Stimulated activated CD4-positive, alpha-beta T cell treated with anti-CD3 and anti-CD28 coated beads, Interleukin-1b, Interleukin-23, amount 100 ng/mL, for 1 hour (primary cell): ENCODE data around the gene TRIM33.

Experiments used
- DNase-seq, 2 donors: peaks; one replicate each; pipeline ENCODE4 v3.0.0-alpha.2; 2020; ENCODE audit warnings: low read depth in 2 of 2

Gene TRIM33

DNA sequence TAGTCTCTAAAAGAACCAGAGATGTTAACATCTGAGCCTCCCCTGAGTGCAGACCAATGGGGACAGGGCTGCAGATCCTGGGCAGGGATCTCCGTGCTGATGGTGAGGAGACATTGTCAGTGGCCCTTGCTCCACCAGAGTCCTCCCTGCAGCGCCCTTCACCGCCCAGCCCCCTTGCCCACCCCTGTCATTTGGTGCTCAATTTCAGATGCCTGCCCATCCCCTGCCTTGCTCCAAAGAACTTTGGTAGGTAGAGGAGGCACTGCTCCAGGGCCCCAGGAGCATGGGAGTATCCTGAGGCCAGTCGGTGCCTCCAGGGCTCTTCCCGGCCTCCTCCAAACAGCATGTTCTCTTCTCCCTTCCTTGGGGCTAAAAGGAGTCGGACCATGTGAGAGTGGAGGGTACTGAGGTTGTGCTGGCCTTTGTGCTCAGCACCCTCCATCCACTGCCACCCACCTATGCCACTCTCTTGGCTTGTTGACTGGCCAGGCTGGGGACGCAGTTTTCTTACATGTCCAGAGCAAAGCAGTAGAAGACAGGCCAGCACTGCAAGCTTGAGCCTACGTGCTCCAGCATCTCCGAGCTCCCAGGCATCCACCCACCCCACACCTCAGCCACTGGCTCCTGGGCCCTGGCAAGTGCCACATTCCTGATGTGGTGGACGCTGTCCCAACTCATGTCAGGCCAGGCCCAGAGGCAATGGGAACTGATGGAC lies 160.1 kb downstream of the TRIM33 start:
- no peak for DNase-seq

DNA sequence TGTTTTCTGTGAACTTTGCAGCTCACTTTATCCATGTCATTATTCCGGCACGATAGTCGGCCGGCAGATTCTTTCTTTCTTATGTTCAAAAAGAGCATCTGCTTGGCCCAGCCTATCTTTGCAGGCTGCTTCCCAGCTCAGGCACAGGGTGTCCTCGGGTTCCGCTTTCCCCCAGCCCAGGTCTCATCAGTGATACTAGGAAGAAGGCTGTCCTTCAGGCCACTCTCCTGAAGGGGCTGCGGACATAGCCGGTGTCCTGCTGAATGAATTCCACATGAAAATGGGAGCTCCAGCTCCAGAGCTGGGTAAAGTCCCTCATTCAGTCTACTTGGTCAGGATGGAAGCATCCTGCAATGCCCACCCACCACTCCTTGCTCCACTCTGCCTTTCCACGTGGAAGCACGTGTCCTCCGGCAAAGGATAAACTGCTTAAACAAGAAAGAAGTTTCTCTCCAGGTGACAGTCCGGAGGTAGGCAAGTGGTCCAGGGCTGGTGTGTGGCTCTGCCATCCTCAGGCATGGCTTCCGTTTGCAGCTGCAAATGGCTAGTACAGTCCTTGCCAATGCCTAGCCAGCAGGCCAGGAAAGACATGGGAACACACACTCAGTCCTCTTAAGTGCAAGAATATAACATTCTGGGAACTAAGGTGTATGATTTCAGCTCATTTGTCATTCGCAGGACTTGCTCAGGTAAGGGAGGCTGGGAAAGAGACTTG lies 161.0 kb downstream of the TRIM33 start:
- no peak for DNase-seq

DNA sequence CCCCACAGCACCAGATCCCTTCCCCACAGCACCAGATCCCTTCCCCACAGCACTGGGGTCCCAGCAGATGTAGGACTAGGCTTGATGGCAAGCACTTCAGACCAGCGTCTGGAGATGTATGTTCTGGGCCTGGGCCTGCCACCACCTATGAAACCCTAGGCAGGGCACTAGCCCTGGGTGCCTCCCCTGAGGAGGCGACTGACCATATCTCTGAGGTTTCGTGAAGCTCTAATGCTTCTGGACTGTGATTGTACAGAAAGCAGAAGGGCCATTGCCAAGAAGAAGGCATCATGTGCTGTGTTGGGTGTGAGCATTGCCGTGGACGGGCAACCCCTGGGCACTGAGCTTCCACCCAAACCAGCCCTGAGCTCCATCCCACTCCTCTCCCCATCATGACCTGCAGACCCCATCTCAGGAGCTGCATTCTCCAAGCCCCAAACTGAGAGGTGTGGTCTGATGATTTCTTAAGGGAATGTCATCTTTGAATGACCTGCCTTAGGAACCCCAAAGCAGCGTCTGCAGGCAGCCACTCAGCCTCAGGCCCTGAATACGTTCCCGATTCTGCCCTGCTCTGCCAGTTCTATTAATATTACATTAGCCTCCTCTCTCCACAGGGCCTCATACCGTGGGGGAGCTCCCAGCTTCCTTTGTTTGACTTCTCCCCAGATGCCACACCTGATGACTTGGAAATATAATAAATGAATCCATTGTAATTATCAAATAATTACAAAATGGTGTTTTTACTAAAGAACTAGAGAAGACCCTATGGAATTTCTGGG lies 163.4 kb downstream of the TRIM33 start:
- DNase-seq, result no peak

GRCh38 chr1:114346480-114347029 lies 164.4 kb downstream of the TRIM33 start:
- peak; percentile 91 to 94 for DNase-seq

GRCh38 chr1:114345930-114346479 lies 165.0 kb downstream of the TRIM33 start:
- DNase-seq, result no peak

- no peak for DNase-seq
Observed at GRCh38 chr1:114344656-114345055, 166.3 kb downstream of the TRIM33 start.
